HG03064 (cell line): ENCODE measurements around the gene SPRYD7.
"Not testable (repeated sequence)": the region's sequence is repeated elsewhere in the genome, so short reads cannot be mapped to it uniquely, and the experiment has no call there.

ENCODE experiments used
- ATAC-seq: cut with Tn5 transposase; IDR thresholded peaks from one replicate; pipeline ENCODE4 v1.9.1; 2021; ENCODE audit warnings: low read depth; ENCODE audit not compliant: unreplicated experiment

The SPRYD7 gene

DNA sequence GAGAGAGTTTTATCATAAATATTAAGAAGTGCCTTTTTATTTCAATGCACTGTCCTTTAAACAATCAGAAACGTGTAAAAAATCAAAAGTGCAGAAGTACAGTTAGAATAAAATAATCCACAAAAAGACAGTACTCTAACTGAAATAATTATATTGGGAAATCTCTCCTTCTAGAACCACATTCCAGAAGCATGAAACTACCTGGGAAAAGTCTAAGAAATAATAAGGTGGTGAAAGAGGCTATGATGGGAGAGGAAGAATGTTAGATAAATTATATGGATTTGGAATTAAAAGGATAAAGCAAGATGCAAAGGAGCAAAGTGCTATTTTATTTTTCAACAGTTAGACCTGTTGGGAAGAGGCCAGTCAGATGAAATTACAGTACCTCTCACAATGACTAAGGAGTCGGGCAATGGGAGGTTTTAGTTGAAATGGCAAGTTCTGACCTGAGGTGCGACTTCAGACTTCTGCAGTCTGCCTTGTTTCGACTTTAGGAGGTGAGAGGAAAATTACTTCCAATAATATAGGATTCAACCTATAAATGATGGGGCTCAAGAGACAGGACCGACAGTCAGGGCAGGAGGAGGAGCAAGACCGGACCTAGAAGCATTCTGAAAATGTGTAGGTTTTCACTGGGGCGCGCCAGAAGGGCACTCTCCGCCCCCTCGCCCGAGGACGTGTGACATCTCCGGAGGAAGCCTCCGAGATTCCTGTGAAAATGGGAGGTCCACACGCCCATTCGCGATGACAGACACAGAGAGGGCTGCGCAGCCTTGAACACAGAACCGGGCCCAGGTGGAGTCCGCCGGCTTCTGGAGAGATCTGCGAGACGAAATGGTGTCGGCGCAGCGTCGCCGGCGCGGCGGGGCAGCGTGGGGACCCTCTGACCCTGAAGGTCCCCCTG is 717 bp downstream of the SPRYD7 start:
- peak; percentile 36 for ATAC-seq

GRCh38 chr13:49933511-49933910 is 2.6 kb downstream of the SPRYD7 start:
- no peak for ATAC-seq

GRCh38 chr13:49932868-49933267 is 3.3 kb downstream of the SPRYD7 start:
- ATAC-seq, result no peak

GRCh38 chr13:49932066-49932465 is 4.1 kb downstream of the SPRYD7 start:
- ATAC-seq, result no peak

DNA sequence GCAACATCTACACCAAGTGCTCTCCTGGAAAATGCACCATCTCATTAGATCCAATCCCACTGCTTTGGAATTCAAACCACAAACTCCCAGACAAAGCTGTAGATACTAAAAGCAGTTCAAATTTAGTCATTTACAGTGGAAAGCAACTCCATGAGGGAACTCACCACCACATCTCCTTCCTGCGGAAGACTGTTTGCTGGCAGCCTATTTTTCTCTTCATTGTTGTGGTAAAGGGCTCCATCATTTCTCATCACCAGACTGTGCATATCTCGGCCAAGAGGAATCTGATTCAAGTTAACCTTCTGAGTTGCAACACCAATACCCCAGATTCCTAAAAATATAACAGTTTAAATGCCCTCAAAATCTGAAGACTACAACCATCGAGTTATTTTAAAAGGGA is 8.4 kb downstream of the SPRYD7 start:
- ATAC-seq, result no peak

- no peak for ATAC-seq
Measured at GRCh38 chr13:49925881-49926418, 10.2 kb downstream of the SPRYD7 start.

GRCh38 chr13:49922301-49922700 is 13.8 kb downstream of the SPRYD7 start:
- ATAC-seq, result no peak

GRCh38 chr13:49920969-49921368 is 15.2 kb downstream of the SPRYD7 start:
- not testable (repeated sequence) for ATAC-seq

GRCh38 chr13:49918106-49918505 is 18.0 kb downstream of the SPRYD7 start:
- not testable (repeated sequence) for ATAC-seq

DNA sequence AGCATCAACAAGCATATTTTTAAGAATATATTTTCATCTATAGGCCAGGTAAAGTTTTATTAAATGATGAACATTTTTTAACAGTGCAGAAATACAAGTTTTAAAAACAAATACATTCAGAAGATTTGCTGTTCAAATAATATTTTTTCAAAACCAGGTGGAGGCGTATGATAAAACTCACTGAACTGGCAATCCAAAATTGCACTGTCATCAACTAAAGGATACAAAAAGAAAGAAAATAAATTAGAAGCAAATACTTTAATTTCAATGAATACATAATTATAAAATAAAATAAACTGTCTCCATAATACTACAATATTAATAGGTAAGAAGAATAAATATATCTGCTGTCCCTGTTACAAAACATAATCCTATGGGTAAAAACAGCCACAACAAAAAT is 21.2 kb downstream of the SPRYD7 start:
- ATAC-seq, result no peak

DNA sequence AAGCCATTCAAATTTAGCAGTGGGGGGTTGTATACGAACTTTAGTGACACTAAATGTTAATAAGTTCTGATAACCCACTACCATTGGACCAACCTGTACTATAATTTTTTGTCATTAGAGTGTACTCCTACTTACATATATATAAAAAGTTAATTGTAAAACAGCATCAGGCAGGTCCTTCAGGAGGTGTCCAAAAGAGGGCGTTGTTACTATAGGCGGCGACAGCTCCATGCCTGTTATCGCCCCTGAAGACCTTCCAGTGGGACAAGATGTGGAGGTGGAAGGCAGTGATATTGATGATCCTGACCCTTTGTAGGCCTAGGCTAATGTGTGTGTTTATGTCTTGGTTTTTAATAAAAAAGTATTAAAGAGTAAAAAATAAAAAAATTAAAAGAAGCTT is 27.5 kb downstream of the SPRYD7 start:
- ATAC-seq, result no peak

GRCh38 chr13:49904729-49905456 is 31.2 kb downstream of the SPRYD7 start:
- ATAC-seq, result no peak

- no peak for ATAC-seq
Measured at GRCh38 chr13:49898792-49899191, 37.3 kb downstream of the SPRYD7 start.

DNA sequence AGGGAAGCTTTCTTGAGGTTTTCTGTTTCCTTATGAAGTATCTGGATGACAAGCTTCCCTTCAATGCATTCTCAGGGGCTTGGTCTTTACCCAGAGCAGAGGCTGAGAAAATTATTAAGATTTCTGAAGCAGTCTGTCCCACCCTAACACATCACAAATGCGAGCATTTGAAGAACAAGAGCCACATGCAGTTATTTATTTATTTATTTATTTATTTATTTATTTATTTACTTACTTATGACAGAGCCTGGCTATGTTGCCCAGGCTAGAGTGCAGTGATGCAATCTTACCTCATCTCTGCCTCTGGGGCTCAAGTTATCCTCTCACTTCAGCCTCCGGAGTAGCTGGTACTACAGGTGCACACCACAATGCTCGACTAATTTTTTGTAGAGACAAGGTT is 38.4 kb downstream of the SPRYD7 start:
- no peak for ATAC-seq

DNA sequence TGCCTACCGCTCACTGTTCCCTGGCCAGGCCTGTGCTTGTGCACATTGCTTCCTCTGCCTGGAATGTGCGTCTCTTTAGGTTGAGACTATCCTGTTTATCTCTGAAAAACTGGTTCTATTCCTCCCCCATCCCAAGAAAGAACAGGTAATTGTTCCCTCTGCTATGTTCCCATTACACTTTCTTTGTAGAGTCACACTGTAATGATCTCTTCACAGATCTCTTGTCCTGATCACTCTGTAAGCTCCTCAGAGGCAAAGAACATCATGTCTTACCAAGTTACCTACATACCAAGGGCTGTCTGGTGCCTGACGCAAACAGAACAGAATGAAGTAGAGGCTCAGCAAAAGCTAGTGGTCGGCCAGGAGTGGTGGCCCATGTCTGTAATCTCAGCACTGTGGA is 40.3 kb downstream of the SPRYD7 start:
- ATAC-seq, result no peak

DNA sequence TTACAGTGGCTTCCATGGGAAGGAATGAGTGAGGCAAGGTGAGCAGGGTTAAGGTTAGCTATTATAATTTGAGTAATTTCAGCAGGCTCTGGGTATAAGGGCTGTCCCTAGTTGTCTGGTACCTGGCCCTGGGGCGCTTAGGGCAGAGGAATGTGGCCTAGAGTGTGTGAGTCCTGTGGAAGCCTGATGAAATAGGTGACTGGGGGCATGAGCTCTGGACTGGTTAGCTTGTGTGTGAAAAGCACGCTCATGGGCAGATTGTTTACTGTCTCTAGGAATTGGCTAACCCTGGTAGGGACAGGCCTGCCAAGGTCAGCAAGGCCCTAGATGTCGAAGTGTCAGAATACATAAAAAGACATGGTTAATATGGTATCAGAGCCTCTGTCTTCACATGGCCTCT is 42.5 kb downstream of the SPRYD7 start:
- ATAC-seq, result no peak

GRCh38 chr13:49890376-49890775 is 45.8 kb downstream of the SPRYD7 start:
- ATAC-seq, result no peak

DNA sequence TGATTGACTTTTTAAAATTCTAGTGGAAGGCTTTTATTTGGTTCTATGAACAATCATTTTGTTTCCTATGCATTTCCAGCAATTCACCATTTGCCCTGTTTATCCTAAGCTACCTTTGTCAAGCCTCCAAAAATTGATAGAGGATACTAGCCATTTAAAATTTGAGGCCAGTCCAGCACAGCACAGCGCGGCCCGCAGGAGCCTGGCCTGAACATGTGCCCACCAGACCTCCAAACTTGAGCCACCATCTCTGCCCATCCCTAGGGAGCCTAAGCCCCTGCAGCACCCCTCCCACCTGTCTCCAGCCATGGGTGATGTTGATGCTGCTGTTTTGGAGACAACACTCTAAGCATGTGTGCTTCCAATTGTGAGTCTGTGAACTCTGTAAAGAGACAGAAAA is 57.5 kb downstream of the SPRYD7 start:
- no peak for ATAC-seq

GRCh38 chr13:49877629-49878218 is 58.4 kb downstream of the SPRYD7 start:
- ATAC-seq, result no peak

DNA sequence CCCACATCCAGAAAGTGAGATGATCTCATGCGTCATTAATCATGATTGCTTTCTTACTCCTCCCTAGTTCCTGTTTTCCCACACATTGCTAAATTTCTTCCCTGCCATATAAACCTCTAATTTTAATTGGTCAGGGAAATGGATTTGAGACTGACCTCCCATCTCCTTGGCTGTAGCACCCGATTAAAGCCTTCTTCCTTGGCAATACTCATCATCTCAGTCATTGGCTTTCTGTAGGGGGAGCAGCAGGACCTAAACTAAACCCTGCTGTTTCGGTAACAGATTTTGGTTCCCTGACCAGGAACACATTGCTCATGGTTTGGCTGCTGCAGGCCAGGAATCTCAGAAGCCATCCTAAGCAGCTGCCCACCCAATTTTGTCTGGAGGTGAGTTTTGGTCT is 61.7 kb downstream of the SPRYD7 start:
- ATAC-seq, result no peak

DNA sequence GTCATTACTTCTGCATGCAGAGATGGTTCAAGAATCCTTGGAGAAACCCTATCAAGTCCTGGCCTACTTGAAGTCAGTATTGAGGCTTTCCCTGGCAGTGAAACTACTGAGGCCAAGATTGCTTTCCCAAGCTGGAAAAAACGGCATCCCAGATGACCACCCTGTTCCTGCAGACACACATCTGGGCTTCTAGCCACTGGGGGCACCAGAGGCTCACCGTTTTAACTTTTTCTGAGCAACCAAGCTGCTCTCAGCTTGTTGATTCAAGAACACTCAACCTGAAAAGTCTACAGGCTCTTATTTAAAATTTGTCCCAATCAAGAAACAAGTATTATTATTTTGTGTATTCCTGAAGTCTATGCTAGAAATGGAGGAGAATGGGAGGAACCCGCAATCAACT is 66.6 kb downstream of the SPRYD7 start:
- no peak for ATAC-seq
